Hepatic stellate cell (primary cell): Measurements from ENCODE around the gene PIEZO2.
"Not testable (repeated sequence)": the region's sequence is repeated elsewhere in the genome, so short reads cannot be mapped to it uniquely, and the experiment has no call there.

ENCODE experiments used
- DNase-seq: peaks from one replicate; pipeline ENCODE4 v3.0.0; 2011; ENCODE audit warnings: low spot score

Gene PIEZO2

DNA sequence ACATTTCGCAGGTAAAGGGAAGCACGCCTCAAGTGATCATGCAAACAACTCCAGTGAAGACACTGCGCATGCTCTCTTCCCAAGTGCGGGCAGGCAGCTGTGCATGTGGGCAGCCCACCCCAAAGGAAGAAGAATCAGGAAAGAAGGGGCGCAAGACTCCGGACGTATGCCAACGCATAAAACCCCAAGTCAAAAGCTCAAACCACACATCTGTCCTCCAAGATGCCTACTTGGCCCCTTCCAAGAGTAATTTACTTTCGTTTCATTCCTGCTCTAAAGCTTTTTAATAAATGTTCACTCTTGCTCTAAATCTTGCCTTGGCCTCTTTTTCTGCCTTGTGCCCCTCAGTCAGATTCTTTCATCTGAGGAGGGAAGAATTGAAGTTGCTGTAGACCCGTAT is 254.9 kb downstream of the PIEZO2 start:
- no peak for DNase-seq

DNA sequence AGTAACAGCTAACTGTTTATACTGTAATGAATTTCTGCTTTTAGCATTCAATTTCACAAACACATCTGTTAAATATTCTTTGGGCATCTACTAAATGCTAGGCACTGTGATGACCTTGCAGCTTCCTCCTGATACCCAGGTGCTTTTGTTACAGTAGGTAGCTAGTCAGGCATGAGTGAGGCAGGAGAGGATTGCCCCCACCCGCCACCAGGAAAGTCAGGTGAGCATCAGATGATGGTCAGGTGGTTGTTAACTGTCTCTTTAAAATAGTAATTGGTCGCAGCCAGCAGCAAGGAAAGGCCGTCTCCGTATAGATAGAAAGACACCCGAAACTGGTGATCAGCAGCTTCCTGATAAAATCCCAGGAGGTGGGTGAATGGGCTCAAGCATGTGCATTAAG is 255.6 kb downstream of the PIEZO2 start:
- DNase-seq, result no peak

DNA sequence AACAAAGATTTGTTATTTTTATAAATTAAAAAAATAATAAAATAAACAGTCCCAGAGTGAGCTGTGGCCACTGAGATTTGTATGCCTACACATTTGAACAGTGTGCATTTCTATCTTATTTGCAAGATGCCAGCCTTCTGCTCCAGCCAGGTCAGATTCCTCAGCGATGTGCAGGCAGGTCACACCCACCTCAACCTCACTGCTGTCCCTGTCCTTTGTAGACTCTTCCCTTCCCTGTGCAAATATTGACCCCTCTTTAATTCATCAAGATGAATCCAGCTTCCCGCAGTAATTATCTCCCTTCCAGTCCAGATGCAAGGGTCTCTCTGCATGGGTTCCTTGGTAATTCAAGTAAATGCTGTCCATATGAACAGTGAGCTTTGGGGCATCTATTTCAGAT is 256.2 kb downstream of the PIEZO2 start:
- no peak for DNase-seq

DNA sequence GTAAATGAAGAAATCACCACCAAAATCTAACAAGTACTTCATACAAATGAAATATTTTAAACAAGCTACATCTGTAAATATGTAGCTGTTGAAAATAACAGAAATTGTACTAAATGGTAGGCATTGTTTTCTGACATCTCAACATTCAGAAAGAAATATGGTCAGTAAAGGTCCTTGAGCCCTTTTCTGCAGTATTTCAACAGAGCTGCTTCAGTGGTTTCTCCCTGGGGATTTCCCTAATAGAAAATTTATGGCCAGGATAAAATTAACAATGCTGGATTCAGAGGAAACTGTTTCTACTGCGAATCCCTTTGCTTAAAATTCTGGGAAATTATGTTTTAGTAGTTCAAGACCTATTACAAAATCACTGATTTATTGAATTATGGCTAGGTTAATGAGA is 256.6 kb downstream of the PIEZO2 start:
- no peak for DNase-seq

- DNase-seq, result no peak
Measured at GRCh38 chr18:10890022-10890421, 259.3 kb downstream of the PIEZO2 start.

DNA sequence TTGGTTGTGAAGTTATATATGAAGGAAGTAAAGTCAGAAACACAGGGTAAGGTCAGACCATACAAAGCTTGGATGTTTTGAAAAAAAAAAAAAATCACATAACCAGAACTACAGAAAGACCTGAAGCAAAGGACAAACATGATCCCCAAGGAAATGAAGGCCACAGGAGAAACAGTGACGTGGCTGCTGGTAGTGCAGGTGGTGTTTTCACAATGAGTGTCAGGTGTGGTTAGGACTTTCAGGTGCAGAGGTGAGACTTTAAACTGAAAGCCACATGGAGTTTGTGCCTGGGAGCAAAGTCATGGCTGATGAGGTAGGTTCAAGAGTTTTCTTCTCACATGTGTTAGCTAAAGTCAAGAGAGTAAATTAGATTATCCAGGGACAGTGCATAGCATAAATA is 270.7 kb downstream of the PIEZO2 start:
- DNase-seq, result no peak

GRCh38 chr18:10877987-10878386 is 271.4 kb downstream of the PIEZO2 start:
- no peak for DNase-seq

GRCh38 chr18:10875811-10876210 is 273.6 kb downstream of the PIEZO2 start:
- no peak for DNase-seq

DNA sequence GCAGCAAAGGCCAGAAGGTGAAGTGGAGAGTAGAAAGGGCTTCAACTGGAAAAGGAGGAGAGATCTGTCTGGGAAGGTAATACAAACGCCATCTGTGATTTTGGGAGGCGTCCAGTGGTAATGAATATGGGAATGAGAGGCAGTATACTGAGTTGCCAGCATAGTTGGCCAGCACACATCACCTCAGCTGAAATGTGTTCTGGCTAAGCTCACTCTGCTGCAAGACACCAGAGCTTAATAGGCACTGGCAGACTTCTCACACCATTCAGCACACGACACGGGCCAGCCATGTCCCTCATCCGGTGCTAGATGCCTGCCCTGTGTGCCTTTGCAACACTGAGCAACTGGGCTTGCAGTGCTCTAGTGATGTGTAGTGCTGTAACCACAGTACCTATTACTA is 277.1 kb downstream of the PIEZO2 start:
- no peak for DNase-seq

- no peak for DNase-seq
Measured at GRCh38 chr18:10864722-10865121, 284.6 kb downstream of the PIEZO2 start.

- DNase-seq, result no peak
Measured at GRCh38 chr18:10863026-10863425, 286.3 kb downstream of the PIEZO2 start.

DNA sequence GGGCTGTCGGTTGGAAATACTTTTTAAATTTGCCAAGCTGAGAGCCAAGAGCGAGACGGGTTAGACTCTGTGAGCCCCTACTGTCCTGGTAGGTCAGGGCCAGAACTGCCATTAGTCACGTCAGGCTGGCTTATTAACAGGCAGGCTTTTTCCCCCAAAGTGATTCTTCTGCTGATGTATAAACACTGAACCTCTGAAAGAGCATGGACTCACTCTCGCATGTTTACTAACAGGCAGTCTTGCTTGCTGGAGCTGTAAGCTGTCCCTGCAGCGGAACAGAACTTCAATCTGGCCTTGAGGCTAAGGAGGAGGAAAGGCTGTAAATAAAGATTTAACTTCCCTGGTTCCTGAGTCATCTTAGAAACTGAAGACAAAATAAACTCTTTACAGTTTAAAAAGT is 288.4 kb downstream of the PIEZO2 start:
- no peak for DNase-seq

DNA sequence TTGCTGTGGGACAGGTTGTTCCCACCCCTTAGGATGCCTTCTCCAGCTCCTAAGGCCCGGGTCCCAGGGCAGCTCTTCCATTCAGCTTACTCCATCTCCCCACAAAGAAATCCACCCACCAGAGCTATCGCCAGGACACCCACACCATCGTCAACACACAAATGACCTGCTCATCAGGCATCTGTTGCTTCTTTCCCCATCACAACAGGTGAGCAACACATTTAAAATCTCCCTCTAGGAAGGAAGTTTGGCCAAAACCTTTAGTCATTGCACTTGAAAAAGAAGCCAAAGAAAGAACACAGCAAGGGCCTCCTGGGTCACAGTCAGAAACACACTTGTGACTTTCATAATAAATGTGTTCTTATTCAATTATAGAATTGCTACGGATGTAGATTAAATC is 289.0 kb downstream of the PIEZO2 start:
- DNase-seq, result no peak

GRCh38 chr18:10858477-10858876 is 290.9 kb downstream of the PIEZO2 start:
- DNase-seq, result no peak

DNA sequence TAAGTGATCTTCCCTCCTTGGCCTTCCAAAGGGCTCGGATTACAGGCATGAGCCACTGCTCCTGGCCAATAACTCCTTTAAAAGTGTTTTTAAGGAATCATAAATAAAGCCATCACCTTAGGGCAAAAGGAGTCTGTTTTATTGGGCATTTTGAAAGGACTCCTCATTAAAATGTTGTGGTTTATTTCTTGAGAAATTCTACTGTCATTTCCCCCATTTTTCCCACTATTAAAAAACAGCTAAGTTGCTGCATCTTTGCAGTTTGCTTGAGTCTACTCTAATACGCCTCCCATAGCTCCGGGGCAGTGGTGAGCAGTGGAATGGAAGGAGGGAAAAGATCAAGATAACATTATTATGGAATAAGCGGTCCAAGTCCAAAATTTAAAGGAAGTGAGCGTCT is 293.2 kb downstream of the PIEZO2 start:
- DNase-seq, result no peak

DNA sequence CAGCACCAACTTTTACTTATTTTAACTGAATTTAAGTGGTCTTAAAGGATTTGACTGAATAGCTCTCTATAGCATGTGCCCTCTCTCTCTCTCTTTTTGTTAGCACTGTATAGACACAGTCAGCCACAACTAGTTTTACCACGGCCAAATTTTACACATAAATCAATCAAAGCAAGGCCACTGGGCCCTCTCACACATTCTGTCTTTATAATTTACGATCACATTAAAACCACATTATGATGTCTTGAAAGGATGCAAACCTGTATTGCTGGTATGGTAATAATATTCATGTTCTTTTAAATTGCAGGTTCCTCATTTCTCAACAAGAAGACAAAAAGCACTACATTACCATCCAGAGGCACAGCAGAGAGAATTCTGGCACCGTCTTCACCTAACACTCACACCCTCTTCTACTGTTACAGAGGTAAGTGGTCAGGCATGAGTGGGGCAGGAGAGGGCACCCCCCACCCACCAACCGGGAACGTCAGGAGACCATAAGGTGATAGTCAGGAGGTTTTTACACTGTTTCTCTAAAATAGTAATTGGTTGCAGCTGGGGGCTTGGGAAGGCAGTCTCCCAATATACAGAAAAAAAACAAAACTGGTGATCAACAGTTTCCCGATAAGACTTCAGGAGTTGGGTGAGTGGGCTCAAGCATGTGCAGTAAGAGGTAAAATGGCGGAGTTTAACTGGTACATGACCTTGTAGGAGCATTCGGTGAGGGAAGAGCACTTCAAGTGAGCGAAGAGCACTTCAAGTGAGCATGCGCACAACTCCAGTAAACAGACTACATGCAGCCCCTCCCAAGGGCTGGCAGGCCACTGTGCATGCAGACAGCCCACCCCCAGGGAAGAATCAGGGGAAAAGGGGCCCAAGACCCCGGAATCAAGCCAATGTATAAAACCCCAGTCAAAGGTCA is 296.7 kb downstream of the PIEZO2 start:
- no peak for DNase-seq

DNA sequence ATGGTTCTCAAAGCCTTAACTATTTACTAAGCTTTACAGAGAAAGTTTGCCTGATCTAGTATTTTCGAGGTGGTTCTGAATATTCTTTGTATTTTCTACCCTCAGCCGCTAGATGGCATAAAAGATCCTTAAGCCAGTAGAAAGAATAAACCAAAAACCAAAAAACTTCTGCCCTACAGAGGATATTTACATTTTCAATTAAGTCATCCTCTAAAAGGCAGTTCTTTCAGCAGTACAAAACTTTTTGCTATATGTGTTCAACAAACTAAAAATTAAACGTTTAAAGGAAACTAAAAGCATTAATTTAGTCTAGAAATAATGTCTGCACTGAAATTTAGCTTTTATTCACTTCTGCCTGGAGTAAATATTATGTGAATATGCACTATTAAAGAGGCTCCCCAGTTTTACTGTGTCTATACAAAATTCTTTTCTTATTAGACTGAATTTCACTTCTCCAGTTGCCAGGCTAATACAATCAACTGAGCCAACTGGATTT is 297.5 kb downstream of the PIEZO2 start:
- peak; percentile 17 for DNase-seq

DNA sequence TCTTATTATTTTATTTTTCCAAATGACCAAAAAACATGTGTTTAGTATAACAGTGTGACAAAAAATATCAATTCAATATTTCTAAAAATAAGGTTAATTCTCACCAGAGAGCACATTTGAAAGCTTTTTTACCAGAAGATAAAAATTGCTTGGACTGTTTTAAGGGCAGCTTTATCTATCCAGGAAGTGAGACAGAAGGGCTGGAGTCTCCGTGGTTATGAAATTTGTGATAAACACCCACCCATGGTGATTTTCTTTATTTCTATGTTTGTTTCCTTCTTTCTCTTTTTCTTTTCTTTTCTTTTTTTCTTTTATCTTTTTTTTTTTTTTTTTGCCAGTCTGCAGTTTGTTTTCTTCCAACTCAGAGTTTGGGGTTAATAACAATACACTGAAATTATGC is 298.5 kb downstream of the PIEZO2 start:
- DNase-seq, result no peak

- no peak for DNase-seq
Measured at GRCh38 chr18:10850216-10850615, 299.2 kb downstream of the PIEZO2 start.

DNA sequence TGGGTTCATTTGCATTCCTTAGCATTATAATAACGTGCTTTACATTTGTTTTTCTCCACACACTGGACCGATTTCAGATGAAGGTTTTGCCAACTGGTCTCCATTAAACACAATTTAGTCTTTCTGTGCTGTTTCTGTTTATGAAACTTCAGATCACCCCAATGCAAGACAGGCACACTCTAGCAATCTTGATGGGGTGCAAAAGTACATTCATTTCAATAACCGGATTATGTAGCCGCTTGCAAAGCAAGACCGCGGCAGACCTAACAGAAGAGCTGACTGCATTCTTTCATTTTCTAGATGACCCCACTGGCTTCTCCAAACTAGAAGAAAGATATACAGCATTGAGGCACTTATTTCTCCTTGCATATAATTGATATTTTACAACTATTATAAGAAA is 301.5 kb downstream of the PIEZO2 start:
- no peak for DNase-seq

GRCh38 chr18:10847408-10847790 is 302.0 kb downstream of the PIEZO2 start:
- DNase-seq, result no peak

DNA sequence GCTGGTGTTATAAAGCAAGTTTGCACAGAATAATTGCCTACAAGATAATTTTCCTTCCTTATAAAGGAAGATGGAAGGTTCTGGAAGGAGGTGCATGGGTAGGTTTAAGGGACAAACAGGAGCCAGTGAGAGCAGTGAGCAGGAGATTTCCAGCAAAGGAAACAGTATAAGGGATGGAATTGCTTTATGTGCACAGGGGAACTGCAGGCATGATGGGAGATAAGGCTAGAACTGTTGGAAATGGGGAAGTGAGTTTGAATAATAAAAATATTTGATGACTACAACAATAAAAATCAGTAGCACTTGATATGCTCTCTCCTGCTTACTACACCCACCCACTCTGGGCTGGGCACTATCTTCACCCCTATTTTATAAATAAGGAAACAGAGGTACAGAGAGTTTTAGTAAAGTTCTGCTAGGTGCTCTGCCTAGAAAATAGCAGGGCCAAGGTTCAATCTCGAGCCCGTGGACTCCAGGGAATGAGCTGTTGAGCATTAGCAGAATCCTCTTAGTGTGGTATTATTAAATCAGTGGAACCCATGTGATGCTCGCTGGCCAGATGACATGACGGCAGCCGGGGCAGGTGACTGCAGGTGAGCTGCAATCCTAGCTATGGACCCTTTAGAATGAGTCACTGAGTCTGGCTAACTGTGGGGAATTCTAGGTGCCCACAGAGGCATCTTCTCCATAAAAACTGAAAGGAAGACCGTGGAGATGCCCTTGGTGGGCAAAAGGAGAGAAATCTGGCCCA is 302.5 kb downstream of the PIEZO2 start:
- DNase-seq, result no peak

DNA sequence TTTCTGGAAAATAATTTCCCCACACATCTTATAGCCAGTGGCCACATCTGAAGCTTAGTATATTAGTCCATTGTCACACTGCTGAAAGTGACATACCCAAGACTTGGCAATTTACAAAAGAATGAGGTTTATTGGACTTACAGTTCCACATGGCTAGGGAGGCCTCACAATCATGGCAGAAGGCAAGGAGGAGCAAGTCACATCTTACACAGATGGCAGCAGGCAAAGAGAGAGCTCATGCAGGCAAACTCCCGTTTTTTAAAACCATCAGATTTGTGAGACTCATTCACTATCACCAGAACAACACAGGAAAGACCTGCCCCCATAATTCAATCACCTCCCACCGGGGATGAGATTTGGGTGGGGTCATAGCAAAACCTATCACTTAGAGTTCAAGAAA is 303.3 kb downstream of the PIEZO2 start:
- DNase-seq, result not testable (repeated sequence)
